Activated CD8-positive, alpha-beta memory T cell treated with anti-CD3 and anti-CD28 coated beads, Interleukin-2, amount 50 U/mL, for 1 hour (primary cell): Measurements from ENCODE around the gene ORMDL3.
A peak's percentile ranks its signal among the peaks of the same experiment; 100 is the strongest.

ENCODE experiments used
- DNase-seq: peaks from one replicate; pipeline ENCODE4 v3.0.0-alpha.2; 2020; ENCODE audit errors: extremely low read depth

Gene ORMDL3, protein sequence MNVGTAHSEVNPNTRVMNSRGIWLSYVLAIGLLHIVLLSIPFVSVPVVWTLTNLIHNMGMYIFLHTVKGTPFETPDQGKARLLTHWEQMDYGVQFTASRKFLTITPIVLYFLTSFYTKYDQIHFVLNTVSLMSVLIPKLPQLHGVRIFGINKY

DNA sequence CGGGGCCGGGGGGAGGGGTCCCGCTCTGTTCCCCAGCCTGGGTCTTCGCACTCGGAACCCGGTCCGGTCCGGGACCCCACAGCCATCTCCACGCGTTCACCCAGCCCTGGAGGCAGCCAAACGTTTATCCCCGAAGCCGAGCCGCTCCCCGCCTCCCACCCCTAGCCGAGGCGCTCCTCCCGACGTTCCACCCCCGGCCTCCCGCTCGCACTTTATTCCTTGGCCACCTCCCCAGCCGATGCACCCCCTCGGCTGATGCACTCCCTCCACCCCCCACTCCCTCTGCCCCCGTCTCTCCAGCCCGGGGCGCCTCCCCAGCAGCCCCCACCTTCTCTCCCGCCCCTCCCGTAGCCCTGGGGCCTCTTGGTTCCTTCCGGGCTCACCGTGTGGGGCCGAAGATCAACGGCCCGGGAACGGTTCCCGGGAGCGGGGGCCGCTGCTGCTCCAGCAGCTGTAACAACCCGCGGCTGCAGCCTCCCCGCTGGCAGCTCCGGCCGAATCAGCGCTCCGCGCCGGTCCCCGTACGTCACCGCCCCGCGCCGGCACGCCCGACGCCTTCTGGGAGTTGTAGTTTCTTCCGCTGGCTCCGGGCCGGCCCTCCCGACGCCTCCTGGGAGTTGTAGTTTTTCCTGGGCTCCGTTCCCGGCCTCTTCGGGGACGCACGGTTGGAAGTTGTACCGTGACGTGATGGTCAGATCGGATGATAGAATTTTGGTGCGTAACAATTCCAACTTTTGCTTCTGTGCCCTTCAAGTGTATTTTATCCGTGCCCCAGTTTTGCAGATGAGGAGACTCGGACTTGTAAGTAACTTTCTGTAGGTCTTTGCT is at the start of gene ORMDL3, which contains the start of gene LRRC3C:
ORMDL3 (minus strand) TSS at position 501 of the 828 bp plus-strand sequence. CDS start 3,398 bp downstream, outside the sequence.
LRRC3C (plus strand) TSS at position 632 of the 828 bp plus-strand sequence. CDS start 13,792 bp downstream, outside the sequence.
- peak; percentile 72 for DNase-seq

DNA sequence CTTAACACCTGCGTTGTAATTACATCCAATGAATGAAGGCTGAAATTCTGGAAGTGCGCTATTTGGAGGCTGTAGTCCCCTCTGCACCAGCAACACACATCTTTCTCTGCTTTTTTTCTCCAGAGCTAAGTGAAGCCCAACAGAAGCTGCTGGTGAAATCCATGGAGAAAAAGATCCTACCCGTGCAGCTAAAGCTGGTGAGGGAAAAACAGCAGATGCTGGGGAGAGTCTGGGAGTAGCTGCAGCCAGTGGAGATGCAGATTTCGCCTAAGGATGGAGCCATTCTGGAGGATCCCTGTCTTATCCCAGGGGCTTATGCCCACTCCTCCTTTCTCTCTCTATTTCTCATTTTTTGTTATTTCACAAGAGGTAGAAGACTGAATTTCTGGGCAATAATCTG is 48.4 kb upstream of the ORMDL3 start:
- DNase-seq: no peak

DNA sequence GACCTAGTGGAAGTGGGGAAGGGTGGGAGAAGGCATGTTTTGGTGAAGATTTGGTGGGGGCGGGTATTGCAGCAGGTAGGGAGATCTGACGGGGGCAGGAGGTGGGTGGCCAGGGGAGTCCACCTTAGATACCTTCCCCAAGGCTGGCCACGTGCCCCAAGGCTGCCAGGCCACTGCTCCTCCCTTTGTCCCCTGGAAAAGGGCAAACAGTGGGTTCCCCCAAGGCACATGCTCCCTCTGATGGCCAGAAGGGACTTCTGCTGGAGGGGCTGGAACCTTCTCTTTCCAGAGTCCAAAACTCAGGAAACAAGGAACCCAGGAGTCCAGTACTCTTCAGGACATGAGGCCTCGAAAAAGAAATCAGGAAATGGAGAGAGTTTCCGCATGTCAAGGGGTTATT is 47.0 kb upstream of the ORMDL3 start:
- DNase-seq: no peak

DNA sequence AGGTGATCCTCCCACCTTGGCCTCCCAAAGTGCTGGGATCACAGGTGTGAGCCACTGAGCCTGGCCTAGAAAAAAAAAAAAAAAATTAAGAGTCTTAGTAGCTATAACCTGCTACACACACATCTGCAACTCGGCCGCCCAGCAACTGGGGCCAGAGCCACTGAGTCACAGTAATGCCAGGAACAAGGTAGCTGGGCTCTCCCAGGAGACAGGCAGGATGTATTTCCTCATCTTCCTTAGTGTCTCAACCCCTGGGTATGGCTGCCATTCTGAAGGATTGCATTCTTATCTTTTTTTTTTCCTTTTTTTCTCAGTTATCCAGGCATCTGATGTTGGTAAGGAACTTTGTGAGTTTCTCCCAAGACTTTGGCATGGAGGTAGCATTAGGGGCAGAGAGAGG is 46.1 kb upstream of the ORMDL3 start:
- DNase-seq: no peak

DNA sequence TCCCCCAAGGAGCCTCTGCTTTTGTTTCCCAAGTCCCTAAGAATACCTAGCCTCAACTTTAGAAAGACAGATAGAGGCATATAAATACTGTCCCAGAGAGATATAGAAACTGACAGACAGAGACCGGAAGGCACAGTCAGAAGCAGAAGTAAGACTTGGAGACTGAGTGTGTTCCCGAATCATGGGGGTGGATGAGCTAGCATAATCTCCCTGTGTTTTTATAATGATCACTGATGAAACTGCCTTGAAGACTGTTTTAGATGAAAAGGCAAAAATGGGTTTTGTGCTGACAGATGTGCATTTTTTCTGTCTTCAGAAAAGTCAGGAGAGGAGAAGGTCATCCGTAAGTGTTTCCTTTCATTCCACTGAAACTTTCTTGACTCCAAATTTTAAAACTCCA is 44.9 kb upstream of the ORMDL3 start:
- no peak for DNase-seq

GRCh38 chr17:39971076-39971603 is 43.7 kb upstream of the ORMDL3 start:
- no peak for DNase-seq

GRCh38 chr17:39970157-39970692 is 42.8 kb upstream of the ORMDL3 start:
- DNase-seq: no peak

DNA sequence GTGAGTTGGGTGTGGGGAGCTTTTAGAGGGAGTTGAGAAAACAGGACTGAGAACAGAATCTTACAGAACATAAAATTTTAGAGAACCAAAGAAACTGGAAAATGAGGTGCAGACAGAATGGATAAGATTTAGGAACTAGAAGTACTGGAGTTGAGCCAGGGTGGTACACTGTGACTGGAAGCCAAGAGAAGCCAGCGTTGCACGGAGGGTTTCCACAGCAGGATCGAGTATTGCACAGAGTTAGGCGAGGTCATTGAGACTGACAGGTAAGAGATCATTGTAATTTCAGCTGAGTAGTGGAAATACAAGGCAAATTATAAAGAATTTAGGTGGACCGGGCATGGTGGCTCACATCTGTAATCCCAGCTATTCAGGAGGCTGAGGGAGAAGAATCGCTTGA is 42.0 kb upstream of the ORMDL3 start:
- no peak for DNase-seq

- no peak for DNase-seq
These were observed 41.4 kb upstream of the ORMDL3 start for GRCh38 chr17:39968761-39969160.

DNA sequence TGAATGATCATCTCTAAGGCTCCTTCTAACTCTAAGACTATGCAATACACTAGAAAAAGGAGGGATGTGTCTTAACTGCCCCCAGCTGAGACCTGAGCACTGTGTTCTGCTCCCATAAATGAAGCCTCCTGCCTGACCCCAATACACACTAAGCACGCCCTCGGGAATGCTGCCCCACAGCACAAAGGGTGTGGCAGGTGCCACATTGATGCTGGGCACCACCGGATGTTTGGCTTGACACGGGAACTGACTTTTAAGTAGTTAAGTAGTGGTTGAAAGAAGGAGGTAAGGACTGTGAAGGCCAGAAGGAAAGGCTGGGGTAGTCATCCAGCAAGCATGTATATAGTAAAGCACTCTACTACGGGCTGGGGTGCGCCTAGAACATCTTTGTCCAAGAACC is 39.4 kb upstream of the ORMDL3 start:
- no peak for DNase-seq

GRCh38 chr17:39965017-39965699 is 37.8 kb upstream of the ORMDL3 start:
- no peak for DNase-seq

GRCh38 chr17:39963829-39964228 is 36.4 kb upstream of the ORMDL3 start:
- DNase-seq: no peak

DNA sequence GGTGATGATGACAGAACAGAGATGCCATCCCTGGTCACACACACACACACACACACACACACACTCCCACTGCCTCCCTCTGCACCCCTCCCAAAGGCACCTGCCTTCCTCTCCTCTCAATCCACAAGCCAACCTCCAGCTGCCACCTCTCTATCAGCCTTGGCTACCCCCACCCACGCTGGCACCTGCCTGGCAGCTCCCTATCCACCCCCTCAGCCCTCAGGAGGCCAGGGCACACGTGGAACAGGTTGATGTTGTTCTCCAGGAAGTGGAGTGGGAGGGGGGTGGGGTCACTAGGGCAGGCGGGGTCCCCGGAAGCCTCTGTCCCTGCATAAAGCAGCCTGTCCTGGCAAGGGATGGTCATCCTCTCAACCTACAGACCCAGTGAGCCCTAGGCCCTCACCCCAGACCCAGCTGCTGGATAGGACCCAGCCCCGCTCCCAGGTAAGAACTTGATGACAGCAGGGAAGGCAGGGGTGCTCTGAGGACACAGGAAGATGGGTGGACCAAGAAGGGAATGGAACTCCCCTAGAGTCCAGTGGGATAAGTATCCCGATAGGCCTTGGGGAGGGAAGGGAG is 35.3 kb upstream of the ORMDL3 start, which contains the start of gene GSDMA:
GSDMA (plus strand) TSS at position 363 of the 579 bp plus-strand sequence. CDS start 2,684 bp downstream, outside the sequence.
- DNase-seq: no peak

DNA sequence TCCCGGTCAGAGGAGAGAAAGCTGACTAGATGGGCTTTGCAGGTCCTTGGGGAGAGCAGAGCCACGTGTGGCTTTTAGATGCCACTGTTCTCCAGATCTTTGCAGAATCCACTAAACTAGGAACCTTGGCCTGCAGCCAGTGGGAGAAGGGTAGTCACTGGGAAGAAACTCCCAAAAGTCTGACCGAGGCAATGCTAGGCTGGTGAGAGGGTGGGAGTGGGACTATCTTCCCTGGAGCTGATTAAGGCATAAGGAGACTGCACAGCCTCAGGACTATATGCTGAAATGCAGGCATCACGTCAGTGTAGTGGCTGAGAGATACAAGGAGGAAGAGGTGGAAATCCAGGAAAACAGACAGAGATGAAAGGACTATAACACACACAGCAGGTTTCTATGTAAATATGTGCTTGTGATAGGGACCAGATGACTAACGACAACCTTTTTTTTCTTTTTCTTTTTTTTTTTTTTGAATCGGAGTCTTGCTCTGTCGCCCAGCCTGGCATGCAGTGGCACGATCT is 33.2 kb upstream of the ORMDL3 start:
- DNase-seq: no peak

GRCh38 chr17:39955726-39956225 is 28.4 kb upstream of the ORMDL3 start:
- DNase-seq: no peak

- DNase-seq: no peak
These were observed 27.5 kb upstream of the ORMDL3 start for GRCh38 chr17:39954876-39955275.

- no peak for DNase-seq
These were observed 26.1 kb upstream of the ORMDL3 start for GRCh38 chr17:39953471-39953888.

GRCh38 chr17:39952680-39953470 is 25.5 kb upstream of the ORMDL3 start:
- DNase-seq: peak; percentile 87

DNA sequence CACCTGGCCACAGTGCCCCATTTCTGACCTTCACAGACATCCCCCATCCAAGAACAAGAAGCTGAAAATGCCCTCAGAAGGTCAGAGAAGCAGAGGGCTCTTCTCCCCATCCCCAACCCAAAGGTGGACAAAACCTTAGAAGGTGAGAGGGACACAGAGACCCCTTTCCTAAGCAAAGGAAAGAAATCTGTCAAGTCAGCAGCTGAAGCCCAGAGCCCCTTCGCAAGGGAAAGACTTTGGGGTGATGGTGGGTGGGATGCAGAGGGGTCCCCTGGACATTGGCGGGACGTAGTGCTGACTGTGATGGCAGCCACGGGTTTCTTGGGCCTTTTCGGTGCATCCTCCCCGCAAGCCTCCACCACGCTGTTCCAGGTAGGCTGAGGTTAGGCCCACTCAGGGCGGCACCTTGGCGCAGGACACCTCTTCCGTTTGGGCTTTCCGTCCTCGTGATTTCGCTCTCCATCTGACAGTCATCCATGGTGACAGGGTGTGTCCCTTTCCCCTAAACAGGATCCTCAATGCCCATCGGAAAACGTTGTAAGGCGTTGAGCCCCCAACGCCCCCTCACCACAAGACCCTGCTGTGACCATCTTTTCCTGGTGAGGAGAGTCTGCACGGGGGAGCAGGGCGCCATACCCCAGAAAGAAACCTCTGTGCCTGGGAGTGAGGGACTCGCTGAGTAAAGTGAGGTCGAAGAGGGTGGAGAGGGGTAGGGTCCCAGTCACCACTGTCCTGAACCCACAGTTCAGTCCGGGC is 24.7 kb upstream of the ORMDL3 start:
- DNase-seq: no peak
